Raji (cell line): ENCODE results near the gene UGT1A5.

Source experiments
- POLR2A ChIP-seq: IDR thresholded peaks from 2 replicates; pipeline ENCODE4 v1.6.1; 2011; ENCODE audit warnings: low read depth, low read length, control low read depth; ENCODE audit not compliant: insufficient read depth

UGT1A5 gene

GRCh38 chr2:233819884-233820773 lies 107.4 kb downstream of the UGT1A5 start:
- no peak for TF ChIP-seq POLR2A

DNA sequence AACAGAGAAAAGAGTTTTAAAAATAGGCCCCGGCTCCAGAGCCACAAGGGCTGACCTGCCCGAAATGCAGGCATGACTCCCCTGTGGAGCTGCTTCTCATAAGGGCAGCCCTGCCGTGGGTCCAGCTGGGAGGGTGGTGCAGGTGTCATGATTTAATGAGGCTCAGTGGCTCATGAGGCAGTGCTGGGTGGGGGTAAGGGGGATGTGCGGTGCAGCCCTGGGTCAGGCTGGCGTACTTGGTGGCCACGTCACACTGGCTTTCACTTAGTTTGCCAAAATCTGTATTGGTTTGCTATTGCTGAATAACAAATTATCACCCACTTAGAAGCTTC lies 108.0 kb downstream of the UGT1A5 start:
- no peak for TF ChIP-seq POLR2A

GRCh38 chr2:233821196-233821595 lies 108.5 kb downstream of the UGT1A5 start:
- no peak for TF ChIP-seq POLR2A

GRCh38 chr2:233821709-233822100 lies 109.0 kb downstream of the UGT1A5 start:
- TF ChIP-seq POLR2A: no peak

- TF ChIP-seq POLR2A: no peak
Measured at GRCh38 chr2:233822101-233822771, 109.5 kb downstream of the UGT1A5 start.
